Measurements from ENCODE around the gene SYNE2. TPM values are rescaled to one million over a fixed set of nuclear protein-coding genes. Genes with fewer than 3 reads are reported as not detected.

The SYNE2 gene
- total RNA-seq, 1 donor from 2014 or later = 518 TPM

GRCh38 chr14:64232944-64233343, 380.1 kb downstream of the SYNE2 start:
- no peak for DNase-seq (ENCODE audit: low spot score in 2 of 2)
- no peak for TF ChIP-seq CTCF (IDR thresholded peaks at IDR 0.05)
- Histone ChIP-seq H3K27ac (no peak overlapping the region), H3K4me1 (peaks cover 0 to 3% of the 10 kb centered on the region in 2 donors), H3K36me3 (peaks cover 0 to 26% of the 10 kb centered on the region in 2 donors), H3K4me3 (no peak overlapping the region), H3K27me3 (no peaks in the 10 kb centered on the region), H3K9me3 (no peaks in the 10 kb centered on the region)
- intact Hi-C loops (cut with DNase I) = no loop called here

- TF ChIP-seq CTCF (IDR thresholded peaks at IDR 0.05) = no peak
- no peak overlapping the region for H3K4me3 ChIP-seq
- H3K4me1 ChIP-seq = peaks cover 0 to 3% of the 10 kb centered on the region in 2 donors
- no peak for DNase-seq (ENCODE audit: low spot score in 2 of 2)
- H3K27ac ChIP-seq = no peak overlapping the region
- no peaks in the 10 kb centered on the region for H3K9me3 ChIP-seq
- H3K27me3 ChIP-seq = no peaks in the 10 kb centered on the region
- intact Hi-C loops (cut with DNase I) = no loop called here
- H3K36me3 ChIP-seq = peaks cover 0 to 19% of the 10 kb centered on the region in 2 donors
These were observed 380.9 kb downstream of the SYNE2 start for GRCh38 chr14:64233531-64234190.

- Histone ChIP-seq H3K4me3 (no peak overlapping the region), H3K27ac (no peak overlapping the region), H3K9me3 (no peaks in the 10 kb centered on the region), H3K36me3 (peaks cover 0 to 5% of the 10 kb centered on the region in 2 donors), H3K27me3 (no peaks in the 10 kb centered on the region), H3K4me1 (peaks cover 0 to 3% of the 10 kb centered on the region in 2 donors)
- no peak for TF ChIP-seq CTCF (IDR thresholded peaks at IDR 0.05)
- no peak for DNase-seq (ENCODE audit: low spot score in 2 of 2)
- intact Hi-C loops (cut with DNase I) = no loop called here
These were observed 382.3 kb downstream of the SYNE2 start for GRCh38 chr14:64234877-64235651.

GRCh38 chr14:64235652-64236640, 383.1 kb downstream of the SYNE2 start:
- intact Hi-C loops (cut with DNase I) = no loop called here
- no peak for TF ChIP-seq CTCF (IDR thresholded peaks at IDR 0.05)
- peak overlapping the region in 1 of 2 donors; percentile 7 for H3K27ac ChIP-seq

GRCh38 chr14:64238049-64238448, 385.2 kb downstream of the SYNE2 start:
- Histone ChIP-seq H3K4me1 (peaks cover 0 to 3% of the 10 kb centered on the region in 2 donors), H3K36me3 (no peaks in the 10 kb centered on the region), H3K27ac (no peak overlapping the region), H3K27me3 (no peaks in the 10 kb centered on the region), H3K4me3 (no peak overlapping the region), H3K9me3 (no peaks in the 10 kb centered on the region)
- DNase-seq (ENCODE audit: low spot score in 2 of 2) = no peak
- no peak for TF ChIP-seq CTCF (IDR thresholded peaks at IDR 0.05)
- intact Hi-C loops (cut with DNase I) = no loop called here

More at GRCh38 chr14:64235652-64236640, 383.1 kb downstream of the SYNE2 start:
- peaks cover 0 to 3% of the 10 kb centered on the region in 2 donors for H3K4me1 ChIP-seq
- no peaks in the 10 kb centered on the region for H3K9me3 ChIP-seq
- H3K4me3 ChIP-seq = no peak overlapping the region
- H3K36me3 ChIP-seq = no peaks in the 10 kb centered on the region
- H3K27me3 ChIP-seq = no peaks in the 10 kb centered on the region
- DNase-seq (ENCODE audit: low spot score in 2 of 2) = no peak

Measured in ascending aorta (tissue), 2 donors.